Measurements from ENCODE around the gene IL1RAP. TPM values are rescaled to one million over a fixed set of nuclear protein-coding genes. Genes with fewer than 3 reads are reported as not detected.
A peak's percentile ranks its signal among the peaks of the same experiment; 100 is the strongest.

IL1RAP gene
- total RNA-seq, 1 donor from 2014 or later = 12.5 TPM

- peak; percentile 99 for DNase-seq (ENCODE audit: extremely low read depth, low read depth, low spot score)
Measured at GRCh38 chr3:190566043-190566933, 52.4 kb downstream of the IL1RAP start.

- no peak for DNase-seq (ENCODE audit: extremely low read depth, low read depth, low spot score)
Measured at GRCh38 chr3:190568036-190568435, 54.2 kb downstream of the IL1RAP start.

DNA sequence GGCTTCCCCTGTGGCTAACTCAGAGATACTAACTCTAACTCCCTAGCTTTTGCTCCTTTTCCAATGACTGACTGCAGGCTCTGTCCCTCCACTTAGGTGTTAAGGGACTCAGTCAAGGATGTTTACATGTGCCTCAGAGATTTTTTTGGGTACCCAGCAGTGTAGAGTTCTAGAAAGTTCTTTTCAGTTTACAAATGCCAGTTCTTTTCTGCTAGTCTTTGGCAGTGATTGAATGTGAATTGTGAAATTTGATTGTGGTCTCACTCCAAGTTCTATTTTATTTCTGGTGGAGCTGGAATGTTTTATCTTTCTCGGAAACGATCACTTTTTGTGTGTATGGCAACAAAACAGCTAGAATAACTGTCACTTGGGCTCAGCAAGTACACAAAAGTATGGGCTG, 60.6 kb downstream of the IL1RAP start:
- DNase-seq (ENCODE audit: extremely low read depth, low read depth, low spot score) = no peak

GRCh38 chr3:190575437-190576185, 61.7 kb downstream of the IL1RAP start:
- DNase-seq (ENCODE audit: extremely low read depth, low read depth, low spot score) = no peak

DNA sequence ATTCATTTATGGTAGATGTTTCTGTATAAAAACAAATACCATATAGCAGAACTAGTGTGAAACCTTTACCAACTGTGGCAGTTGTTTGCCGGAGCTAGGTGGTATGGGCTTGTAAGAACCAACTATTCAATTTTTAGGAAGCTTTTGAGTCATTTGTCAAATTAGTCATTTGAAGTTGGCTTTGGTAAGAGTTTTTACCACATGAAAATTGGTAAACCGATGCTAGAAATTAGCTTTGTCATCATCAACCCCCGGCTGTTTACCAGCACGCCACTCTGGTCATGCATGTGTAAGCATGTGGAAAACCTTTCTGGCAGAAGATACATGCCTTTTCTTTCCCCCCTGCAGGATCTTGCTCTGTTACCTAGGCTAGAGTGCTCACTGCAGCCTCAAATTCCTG, 63.3 kb downstream of the IL1RAP start:
- no peak for DNase-seq (ENCODE audit: extremely low read depth, low read depth, low spot score)

GRCh38 chr3:190579514-190580137, 65.7 kb downstream of the IL1RAP start:
- DNase-seq (ENCODE audit: extremely low read depth, low read depth, low spot score) = no peak

- no peak for DNase-seq (ENCODE audit: extremely low read depth, low read depth, low spot score)
Measured at GRCh38 chr3:190580417-190580816, 66.5 kb downstream of the IL1RAP start.

DNA sequence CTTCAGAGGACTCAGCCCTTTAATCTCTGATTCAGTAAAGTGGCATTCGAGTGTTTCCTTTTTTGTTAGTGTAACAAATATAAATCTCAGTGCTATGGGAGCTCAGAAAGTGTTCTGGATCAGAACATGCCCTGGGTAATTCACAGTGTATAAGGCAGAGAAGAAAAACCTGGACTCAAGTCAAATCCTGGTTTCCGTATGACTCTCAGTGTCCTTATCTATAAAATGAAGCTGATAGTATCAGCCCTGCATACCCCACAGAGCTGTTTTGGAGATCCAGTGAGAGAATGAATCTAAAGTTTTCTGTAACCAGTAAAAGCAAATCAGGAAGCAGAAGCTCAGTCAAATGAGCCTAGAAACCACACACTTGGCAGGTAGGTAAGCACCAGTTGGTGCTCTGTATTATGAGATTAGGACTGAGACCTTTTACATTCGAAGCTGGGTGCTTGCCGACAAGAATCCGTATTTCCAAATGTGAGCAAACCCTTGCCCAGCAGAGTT, 67.2 kb downstream of the IL1RAP start:
- DNase-seq (ENCODE audit: extremely low read depth, low read depth, low spot score) = no peak

DNA sequence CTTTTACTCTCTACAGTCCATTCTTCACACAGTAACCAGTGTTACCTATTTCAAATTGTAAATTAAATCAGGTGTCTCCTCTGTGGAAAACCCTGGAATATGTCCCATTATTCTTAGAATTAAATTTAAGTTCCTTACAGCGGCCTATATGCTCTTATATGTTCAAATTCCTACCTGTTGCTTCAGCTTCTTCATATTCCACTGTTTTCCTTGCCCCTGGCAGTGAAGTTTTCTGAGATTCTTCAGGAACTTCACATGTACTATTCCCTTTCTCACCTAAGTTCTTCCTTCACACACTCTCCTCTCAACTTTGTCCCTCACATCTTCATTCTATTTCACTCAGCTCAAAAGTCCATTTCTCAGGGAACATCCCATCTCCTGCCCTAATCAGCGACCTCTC, 68.8 kb downstream of the IL1RAP start:
- DNase-seq (ENCODE audit: extremely low read depth, low read depth, low spot score) = no peak

- no peak for DNase-seq (ENCODE audit: extremely low read depth, low read depth, low spot score)
Measured at GRCh38 chr3:190585805-190586630, 72.1 kb downstream of the IL1RAP start.

- DNase-seq (ENCODE audit: extremely low read depth, low read depth, low spot score) = no peak
Measured at GRCh38 chr3:190586631-190587011, 72.7 kb downstream of the IL1RAP start.

DNA sequence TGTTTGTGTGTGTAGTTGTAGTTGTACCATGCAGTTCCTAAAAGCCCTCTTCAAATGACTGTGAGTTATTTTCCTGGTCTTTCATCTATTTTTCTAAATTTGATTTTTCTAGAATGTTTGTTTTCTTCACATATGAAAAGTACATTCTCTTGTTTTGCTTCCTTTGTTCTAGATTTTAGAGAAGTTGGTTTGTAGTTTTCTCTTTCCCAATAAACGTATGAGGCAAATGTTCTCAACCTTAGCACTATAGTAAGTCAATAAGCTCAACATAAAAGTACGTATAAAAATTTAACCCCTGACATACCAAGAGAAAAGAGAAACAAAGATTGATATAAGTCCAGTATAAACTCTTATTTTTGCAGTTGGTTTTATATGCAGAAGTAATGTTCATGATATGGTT, 74.7 kb downstream of the IL1RAP start:
- DNase-seq (ENCODE audit: extremely low read depth, low read depth, low spot score) = no peak

GRCh38 chr3:190589326-190589725, 75.4 kb downstream of the IL1RAP start:
- DNase-seq (ENCODE audit: extremely low read depth, low read depth, low spot score) = no peak

GRCh38 chr3:190591080-190591479, 77.2 kb downstream of the IL1RAP start:
- no peak for DNase-seq (ENCODE audit: extremely low read depth, low read depth, low spot score)

GRCh38 chr3:190593075-190593474, 79.2 kb downstream of the IL1RAP start:
- DNase-seq (ENCODE audit: extremely low read depth, low read depth, low spot score) = no peak

- no peak for DNase-seq (ENCODE audit: extremely low read depth, low read depth, low spot score)
Measured at GRCh38 chr3:190594171-190594570, 80.3 kb downstream of the IL1RAP start.

DNA sequence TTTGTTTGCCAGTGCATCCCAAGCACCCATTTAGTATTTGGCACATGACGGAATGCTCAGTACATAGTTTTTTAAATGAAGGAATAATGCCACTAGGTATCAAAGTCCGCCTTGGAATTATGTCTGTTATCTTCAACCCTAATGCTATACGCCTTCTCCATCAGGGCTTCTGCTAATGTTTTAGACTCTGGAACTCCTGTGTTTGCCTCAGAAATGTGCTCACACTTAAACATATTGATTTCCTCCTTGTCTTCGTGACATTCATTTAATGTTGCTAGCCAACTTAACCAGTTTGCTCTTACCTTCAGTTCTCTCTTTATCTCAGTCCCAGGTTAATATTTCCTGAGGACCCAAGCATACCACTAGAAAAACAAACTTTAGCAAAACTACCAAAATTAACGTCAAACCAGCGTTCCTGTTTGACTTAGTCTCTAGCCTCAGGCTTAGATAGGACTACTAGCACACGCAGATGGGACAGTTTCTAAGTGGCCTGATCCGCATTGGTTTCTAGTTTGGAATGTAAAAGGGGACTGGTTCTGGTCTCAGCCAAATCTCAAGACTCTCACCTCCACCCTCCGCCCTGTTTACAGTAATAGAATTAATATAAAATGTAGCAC, 81.4 kb downstream of the IL1RAP start:
- DNase-seq (ENCODE audit: extremely low read depth, low read depth, low spot score) = no peak

- no peak for DNase-seq (ENCODE audit: extremely low read depth, low read depth, low spot score)
Measured at GRCh38 chr3:190595807-190596206, 81.9 kb downstream of the IL1RAP start.

- no peak for DNase-seq (ENCODE audit: extremely low read depth, low read depth, low spot score)
Measured at GRCh38 chr3:190596349-190597285, 82.7 kb downstream of the IL1RAP start.

Data from glomerular endothelial cell (primary cell).